GM12878 (cell line): ENCODE data around the gene LRR1. TPM values are rescaled to one million over a fixed set of nuclear protein-coding genes. Genes with fewer than 3 reads are reported as not detected.

ENCODE experiments used
- ATF3 ChIP-seq: IDR thresholded peaks from 2 replicates; pipeline ENCODE4 v1.6.1; 2011; ENCODE audit warnings: low read depth, mild to moderate bottlenecking, low read length, moderate library complexity, borderline replicate concordance; ENCODE audit errors: extremely low read depth
- BRCA1 ChIP-seq: IDR thresholded peaks from 2 replicates; pipeline ENCODE4 v1.6.1; 2011; ENCODE audit warnings: low read depth, low read length, improper control_type of control experiment
- CHD1 ChIP-seq: IDR thresholded peaks from 2 replicates; pipeline ENCODE4 v1.6.1; 2012; ENCODE audit warnings: low read depth, low read length, improper control_type of control experiment
- E2F8 ChIP-seq: fragments of 450-650 bp; IDR thresholded peaks from 2 replicates; pipeline ENCODE4 v1.6.1; 2018; ENCODE audit warnings: mild to moderate bottlenecking, low read depth, moderate library complexity; ENCODE audit not compliant: partially characterized antibody
- EED ChIP-seq: sonication (generic); IDR thresholded peaks from 2 replicates; pipeline ENCODE4 v1.6.1; 2016; ENCODE audit warnings: antibody characterized with exemption, low read depth
- FOXK2 ChIP-seq: fragments of 450-650 bp; IDR thresholded peaks from 2 replicates; pipeline ENCODE4 v1.6.1; 2017; ENCODE audit warnings: mild to moderate bottlenecking, moderate library complexity
- GABPA ChIP-seq: IDR thresholded peaks from 2 replicates; pipeline ENCODE4 v1.6.1; 2014; ENCODE audit warnings: antibody characterized with exemption, low read depth, mild to moderate bottlenecking, inconsistent platforms
- GATAD2B ChIP-seq: fragments of 450-650 bp; conservative IDR thresholded peaks from 2 replicates; pipeline ENCODE4 v1.6.1; 2017; ENCODE audit warnings: low read depth, mild to moderate bottlenecking, moderate library complexity
- LARP7 ChIP-seq: fragments of 450-650 bp; IDR thresholded peaks from 2 replicates; pipeline ENCODE4 v1.6.1; 2017; ENCODE audit warnings: mild to moderate bottlenecking
- MXI1 ChIP-seq: fragments of 150-350 bp; IDR thresholded peaks from 2 replicates; pipeline ENCODE4 v1.6.1; 2011; ENCODE audit warnings: low read depth, mild to moderate bottlenecking, inconsistent platforms, low read length, improper control_type of control experiment
- POLR2AphosphoS5 ChIP-seq: IDR thresholded peaks from 2 replicates; pipeline ENCODE4 v1.6.1; 2011; ENCODE audit warnings: mild to moderate bottlenecking, low read length, inconsistent platforms
- RFX5 ChIP-seq: IDR thresholded peaks from 2 replicates; pipeline ENCODE4 v1.6.1; 2011; ENCODE audit warnings: low read depth, low read length, improper control_type of control experiment
- RUNX3 ChIP-seq: IDR thresholded peaks from 2 replicates; pipeline ENCODE4 v1.6.1; 2012; ENCODE audit warnings: low read length, inconsistent platforms
- SIX5 ChIP-seq: IDR thresholded peaks from 2 replicates; pipeline ENCODE4 v1.6.1; 2011; ENCODE audit warnings: mild to moderate bottlenecking, low read depth, low read length, moderate library complexity; ENCODE audit not compliant: severe bottlenecking
- SMAD5 ChIP-seq: IDR thresholded peaks from 2 replicates; pipeline ENCODE4 v1.6.1; 2016; ENCODE audit warnings: antibody characterized with exemption, low read depth
- SUZ12 ChIP-seq: fragments of 200-600 bp; sonication (generic); IDR thresholded peaks from one replicate; pipeline ENCODE4 v1.6.1; 2018; ENCODE audit warnings: antibody characterized with exemption, mild to moderate bottlenecking; ENCODE audit not compliant: unreplicated experiment
- WRNIP1 ChIP-seq: IDR thresholded peaks from 2 replicates; pipeline ENCODE4 v1.6.1; 2011; ENCODE audit warnings: low read depth, low read length, improper control_type of control experiment, borderline replicate concordance
- ZNF24 ChIP-seq: fragments of 450-650 bp; IDR thresholded peaks from 2 replicates; pipeline ENCODE4 v1.6.1; 2017; ENCODE audit warnings: antibody characterized with exemption, mild to moderate bottlenecking
- ZNF384 ChIP-seq: IDR thresholded peaks from 2 replicates; pipeline ENCODE4 v1.6.1; 2012; ENCODE audit warnings: low read depth, mild to moderate bottlenecking, low read length, improper control_type of control experiment, borderline replicate concordance
- ZNF592 ChIP-seq: fragments of 450-650 bp; IDR thresholded peaks from 2 replicates; pipeline ENCODE4 v1.6.1; 2017; ENCODE audit warnings: mild to moderate bottlenecking, moderate library complexity
- ZZZ3 ChIP-seq: IDR thresholded peaks from 2 replicates; pipeline ENCODE4 v1.6.1; 2011; ENCODE audit warnings: low read depth; ENCODE audit not compliant: control insufficient read depth, insufficient read length
- polyA plus RNA-seq, 11 experiments: library from polyadenylated mRNA; depleted of rRNA in 4 of 11; unstranded in 6 of 11; stranded (reverse) in 5 of 11; fragments of >200 nt; fragmentation: Nextera tagmentation in 4 of 11; fragmentation: Illumina TruSeq in 1 of 11; extraction: Ambion mirVana in 4 of 11; extraction: Trizol in 1 of 11; gene quantifications; 1 replicate in 1 of 11; 2 replicates in 10 of 11; pipeline versions ENCODE4 v1.2.1 to v1.2.3, GENCODE V29; 2011 to 2016; ENCODE audit warnings: inconsistent platforms in 2 of 11, missing spikeins in 2 of 11, low read depth in 1 of 11
- total RNA-seq, 4 experiments: library from RNA; depleted of rRNA in 3 of 4; stranded (reverse); fragments of >200 nt in 3 of 4; fragmentation: Illumina TruSeq in 1 of 4; extraction: Trizol in 1 of 4; gene quantifications; 2 replicates each; pipeline versions ENCODE4 v1.2.1 to v1.2.3, GENCODE V29; 2013 to 2021

The LRR1 gene
- total and polyA plus RNA-seq, 10 of the 15 experiments (the other 5 are each of a cell fraction or from before 2014, with no cell fraction given): 36.9 to 110 (median 53.1) TPM

- TF ChIP-seq ZZZ3 (no peak), SUZ12 (no peak), WRNIP1 (no peak), RUNX3 (no peak), GABPA (no peak), SIX5 (no peak), POLR2AphosphoS5 (no peak; the same call in none of the 2 replicates), SMAD5 (no peak), GATAD2B (no peak; the same call in 1 of the 2 replicates), ZNF384 (no peak), CHD1 (no peak), FOXK2 (no peak), ZNF592 (no peak), RFX5 (no peak), ATF3 (no peak), BRCA1 (no peak), LARP7 (peak; percentile 59), E2F8 (no peak), MXI1 (peak; percentile 92), ZNF24 (no peak), EED (no peak)
These were observed 36.0 kb downstream of the LRR1 start, which contains the start of gene DNAAF2 (continued) for GRCh38 chr14:49634547-49635334.
